Liver (tissue), 3 donors: Measurements from ENCODE around the gene ARHGEF28.

Experiments used
- FOXA1 ChIP-seq: IDR thresholded peaks from 2 replicates; pipeline ENCODE4 v1.6.1; 2016; ENCODE audit warnings: antibody characterized with exemption
- GABPA ChIP-seq, 2 donors: IDR thresholded peaks in 1 of 2; conservative IDR thresholded peaks in 1 of 2; 2 replicates each; pipeline ENCODE4 v1.6.1; 2016; ENCODE audit warnings: antibody characterized with exemption in 2 of 2, mild to moderate bottlenecking in 1 of 2, moderate library complexity in 1 of 2
- HNF4A ChIP-seq, 2 donors: conservative IDR thresholded peaks; 2 replicates each; pipeline ENCODE4 v1.6.1; 2016; ENCODE audit warnings: antibody characterized with exemption in 2 of 2, mild to moderate bottlenecking in 2 of 2
- MAX ChIP-seq: IDR thresholded peaks from 2 replicates; pipeline ENCODE4 v1.6.1; 2016; ENCODE audit warnings: antibody characterized with exemption
- RAD21 ChIP-seq, 2 donors: IDR thresholded peaks; 2 replicates each; pipeline ENCODE4 v1.6.1; 2016; ENCODE audit warnings: antibody characterized with exemption in 2 of 2, mild to moderate bottlenecking in 2 of 2
- SP1 ChIP-seq: IDR thresholded peaks from 2 replicates; pipeline ENCODE4 v1.6.1; 2018; ENCODE audit warnings: antibody characterized with exemption, mild to moderate bottlenecking
- TAF1 ChIP-seq: conservative IDR thresholded peaks from 2 replicates; pipeline ENCODE4 v1.6.1; 2016; ENCODE audit warnings: antibody characterized with exemption, mild to moderate bottlenecking
- YY1 ChIP-seq: IDR thresholded peaks from 2 replicates; pipeline ENCODE4 v1.6.1; 2016; ENCODE audit warnings: antibody characterized with exemption, mild to moderate bottlenecking
- TF ChIP-seq, protein P1 (sequence below): fragments of 150-350 bp; IDR thresholded peaks from 2 replicates; pipeline ENCODE4 v1.5.1; 2017; ENCODE audit warnings: improper control_type of control experiment, low read depth, low read length; ENCODE audit not compliant: missing input control
- donor health status: healthy.
- donor health status: healthy.

GRCh38 chr5:73781107-73781768 is 155.2 kb downstream of the ARHGEF28 start:
- TF ChIP-seq, protein P1, sequence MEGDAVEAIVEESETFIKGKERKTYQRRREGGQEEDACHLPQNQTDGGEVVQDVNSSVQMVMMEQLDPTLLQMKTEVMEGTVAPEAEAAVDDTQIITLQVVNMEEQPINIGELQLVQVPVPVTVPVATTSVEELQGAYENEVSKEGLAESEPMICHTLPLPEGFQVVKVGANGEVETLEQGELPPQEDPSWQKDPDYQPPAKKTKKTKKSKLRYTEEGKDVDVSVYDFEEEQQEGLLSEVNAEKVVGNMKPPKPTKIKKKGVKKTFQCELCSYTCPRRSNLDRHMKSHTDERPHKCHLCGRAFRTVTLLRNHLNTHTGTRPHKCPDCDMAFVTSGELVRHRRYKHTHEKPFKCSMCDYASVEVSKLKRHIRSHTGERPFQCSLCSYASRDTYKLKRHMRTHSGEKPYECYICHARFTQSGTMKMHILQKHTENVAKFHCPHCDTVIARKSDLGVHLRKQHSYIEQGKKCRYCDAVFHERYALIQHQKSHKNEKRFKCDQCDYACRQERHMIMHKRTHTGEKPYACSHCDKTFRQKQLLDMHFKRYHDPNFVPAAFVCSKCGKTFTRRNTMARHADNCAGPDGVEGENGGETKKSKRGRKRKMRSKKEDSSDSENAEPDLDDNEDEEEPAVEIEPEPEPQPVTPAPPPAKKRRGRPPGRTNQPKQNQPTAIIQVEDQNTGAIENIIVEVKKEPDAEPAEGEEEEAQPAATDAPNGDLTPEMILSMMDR: no peak
- TF ChIP-seq SP1 (no peak), HNF4A (conservative IDR thresholded peaks at IDR 0.05) (no peak), TAF1 (no peak), YY1 (no peak), FOXA1 (no peak), MAX (no peak), RAD21 (IDR thresholded peaks at IDR 0.05) (no peak), GABPA (IDR thresholded peaks at IDR 0.05 in 1 of 2, conservative IDR thresholded peaks at IDR 0.05 in 1 of 2) (no peak)
